ENCODE data around the gene PLB1.

Gene PLB1

GRCh38 chr2:28449488-28450395 is 46.1 kb upstream of the PLB1 start:
- Histone ChIP-seq H3K36me3 (ENCODE audit: insufficient read depth, low read length) (no peaks in the 10 kb centered on the region), H3K79me2 (ENCODE audit: insufficient read depth, low read length) (no peaks in the 10 kb centered on the region), H3K9me3 (ENCODE audit: low read length) (no peaks in the 10 kb centered on the region), H3K4me3 (ENCODE audit: low read depth, low read length, poor library complexity, severe bottlenecking) (no peak overlapping the region), H4K20me1 (ENCODE audit: insufficient read depth, low read length) (no peaks in the 10 kb centered on the region), H3K27me3 (ENCODE audit: insufficient read depth, low read length) (no peaks in the 10 kb centered on the region; the same call in 1 of the 2 replicates), H3K27ac (ENCODE audit: low read depth, low read length, poor library complexity, severe bottlenecking) (no peak overlapping the region), H3K9ac (ENCODE audit: low read length) (no peak overlapping the region), H3F3A (ENCODE audit: insufficient read depth, low read length) (no peaks in the 10 kb centered on the region), H3K4me2 (ENCODE audit: low read length) (no peak overlapping the region), H3K4me1 (ENCODE audit: insufficient read depth, low read length, severe bottlenecking) (no peaks in the 10 kb centered on the region), H3K9me2 (ENCODE audit: low read depth, low read length) (no peaks in the 10 kb centered on the region), H2AFZ (ENCODE audit: low read length) (no peak overlapping the region)
- TF ChIP-seq EZH2 (IDR thresholded peaks at IDR 0.05; ENCODE audit: borderline replicate concordance, low read length) = no peak
- no peak for TF ChIP-seq CTCF (IDR thresholded peaks at IDR 0.05; ENCODE audit: low read length)

- H3K9me2 ChIP-seq (ENCODE audit: low read depth, low read length) = no peaks in the 10 kb centered on the region
- H3K36me3 ChIP-seq (ENCODE audit: insufficient read depth, low read length) = no peaks in the 10 kb centered on the region
- H3K4me2 ChIP-seq (ENCODE audit: low read length) = no peak overlapping the region
- H4K20me1 ChIP-seq (ENCODE audit: insufficient read depth, low read length) = no peaks in the 10 kb centered on the region
- H3K9ac ChIP-seq (ENCODE audit: low read length) = no peak overlapping the region
- no peaks in the 10 kb centered on the region for H3K4me1 ChIP-seq (ENCODE audit: insufficient read depth, low read length, severe bottlenecking)
- no peaks in the 10 kb centered on the region for H3K79me2 ChIP-seq (ENCODE audit: insufficient read depth, low read length)
- H3K4me3 ChIP-seq (ENCODE audit: low read depth, low read length, poor library complexity, severe bottlenecking) = no peak overlapping the region
- no peak overlapping the region for H3K27ac ChIP-seq (ENCODE audit: low read depth, low read length, poor library complexity, severe bottlenecking)
- H3K27me3 ChIP-seq (ENCODE audit: insufficient read depth, low read length) = no peaks in the 10 kb centered on the region
- no peak for TF ChIP-seq EZH2 (IDR thresholded peaks at IDR 0.05; ENCODE audit: borderline replicate concordance, low read length)
- no peak for TF ChIP-seq CTCF (IDR thresholded peaks at IDR 0.05; ENCODE audit: low read length)
- no peak overlapping the region for H2AFZ ChIP-seq (ENCODE audit: low read length)
- H3K9me3 ChIP-seq (ENCODE audit: low read length) = no peaks in the 10 kb centered on the region
- no peaks in the 10 kb centered on the region for H3F3A ChIP-seq (ENCODE audit: insufficient read depth, low read length)
Observed at GRCh38 chr2:28450901-28451565, 44.8 kb upstream of the PLB1 start.

- Histone ChIP-seq H3K36me3 (ENCODE audit: insufficient read depth, low read length) (no peaks in the 10 kb centered on the region), H2AFZ (ENCODE audit: low read length) (no peak overlapping the region), H3K27me3 (ENCODE audit: insufficient read depth, low read length) (no peaks in the 10 kb centered on the region), H3K4me1 (ENCODE audit: insufficient read depth, low read length, severe bottlenecking) (no peaks in the 10 kb centered on the region), H3K9me2 (ENCODE audit: low read depth, low read length) (no peaks in the 10 kb centered on the region), H3K27ac (ENCODE audit: low read depth, low read length, poor library complexity, severe bottlenecking) (no peak overlapping the region), H3F3A (ENCODE audit: insufficient read depth, low read length) (no peaks in the 10 kb centered on the region), H3K4me3 (ENCODE audit: low read depth, low read length, poor library complexity, severe bottlenecking) (no peak overlapping the region), H3K4me2 (ENCODE audit: low read length) (no peak overlapping the region), H3K79me2 (ENCODE audit: insufficient read depth, low read length) (no peaks in the 10 kb centered on the region), H4K20me1 (ENCODE audit: insufficient read depth, low read length) (no peaks in the 10 kb centered on the region), H3K9ac (ENCODE audit: low read length) (no peak overlapping the region), H3K9me3 (ENCODE audit: low read length) (no peaks in the 10 kb centered on the region)
- no peak for TF ChIP-seq CTCF (IDR thresholded peaks at IDR 0.05; ENCODE audit: low read length)
- no peak for TF ChIP-seq EZH2 (IDR thresholded peaks at IDR 0.05; ENCODE audit: borderline replicate concordance, low read length)
Observed at GRCh38 chr2:28451793-28452533, 43.9 kb upstream of the PLB1 start.

Data from OCI-LY1 (cell line).